Loucy (cell line): ENCODE results near the gene DROSHA.

ENCODE experiments used
- EZH2phosphoT487 ChIP-seq: fragments of 200-600 bp; IDR thresholded peaks from 2 replicates; pipeline ENCODE4 v1.6.1; 2018; ENCODE audit warnings: antibody characterized with exemption, mild to moderate bottlenecking, moderate library complexity, borderline replicate concordance
- TF ChIP-seq, protein P1 (sequence below): fragments of 200-600 bp; sonication (generic); conservative IDR thresholded peaks from 2 replicates; pipeline ENCODE4 v1.5.1; 2014; ENCODE audit warnings: mild to moderate bottlenecking, antibody characterized with exemption, low read length

DNA sequence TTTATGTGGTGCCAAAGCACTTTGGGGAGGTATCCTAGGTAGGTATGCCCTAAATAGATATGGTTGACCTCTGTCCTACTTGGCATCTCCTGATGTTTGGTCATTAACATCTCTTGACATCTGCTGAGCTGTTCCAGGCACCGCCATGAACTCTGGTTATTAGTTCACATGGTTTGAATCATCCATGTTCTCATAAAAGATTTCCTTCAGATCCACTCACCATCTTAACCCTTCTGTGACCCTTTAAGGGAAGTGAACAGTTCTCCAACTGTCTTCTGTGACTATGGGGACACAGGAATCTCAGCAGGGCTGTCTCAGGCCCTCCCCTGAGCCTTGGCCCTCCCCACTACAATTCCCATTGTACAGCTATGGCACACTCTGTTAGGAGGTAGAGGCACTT lies 170.7 kb downstream of the DROSHA start:
- TF ChIP-seq, protein P1, sequence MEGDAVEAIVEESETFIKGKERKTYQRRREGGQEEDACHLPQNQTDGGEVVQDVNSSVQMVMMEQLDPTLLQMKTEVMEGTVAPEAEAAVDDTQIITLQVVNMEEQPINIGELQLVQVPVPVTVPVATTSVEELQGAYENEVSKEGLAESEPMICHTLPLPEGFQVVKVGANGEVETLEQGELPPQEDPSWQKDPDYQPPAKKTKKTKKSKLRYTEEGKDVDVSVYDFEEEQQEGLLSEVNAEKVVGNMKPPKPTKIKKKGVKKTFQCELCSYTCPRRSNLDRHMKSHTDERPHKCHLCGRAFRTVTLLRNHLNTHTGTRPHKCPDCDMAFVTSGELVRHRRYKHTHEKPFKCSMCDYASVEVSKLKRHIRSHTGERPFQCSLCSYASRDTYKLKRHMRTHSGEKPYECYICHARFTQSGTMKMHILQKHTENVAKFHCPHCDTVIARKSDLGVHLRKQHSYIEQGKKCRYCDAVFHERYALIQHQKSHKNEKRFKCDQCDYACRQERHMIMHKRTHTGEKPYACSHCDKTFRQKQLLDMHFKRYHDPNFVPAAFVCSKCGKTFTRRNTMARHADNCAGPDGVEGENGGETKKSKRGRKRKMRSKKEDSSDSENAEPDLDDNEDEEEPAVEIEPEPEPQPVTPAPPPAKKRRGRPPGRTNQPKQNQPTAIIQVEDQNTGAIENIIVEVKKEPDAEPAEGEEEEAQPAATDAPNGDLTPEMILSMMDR: no peak
- no peak for TF ChIP-seq EZH2phosphoT487
